H1 (cell line): Measurements from ENCODE around the gene LPP. TPM values are rescaled to one million over a fixed set of nuclear protein-coding genes. Genes with fewer than 3 reads are reported as not detected.

ENCODE experiments used
- CTCF ChIA-PET: fragments of 300-600 bp; sonication (Branson Sonifier 250); formaldehyde crosslinking; loops from one replicate; lab custom pipeline; 2021; ENCODE audit not compliant: partially characterized antibody; lab: Charles Lee
- POLR2A ChIA-PET: fragments of 300-600 bp; sonication (Branson Sonifier 250); formaldehyde crosslinking; loops from one replicate; lab custom pipeline; 2021; ENCODE audit warnings: inconsistent platforms; ENCODE audit not compliant: partially characterized antibody; lab: Charles Lee
- DNase-seq, 2 experiments: peaks; one replicate each; pipeline versions ENCODE4 v3.0.0 to v3.0.0-alpha.2; 2010 to 2022; ENCODE audit warnings: low spot score in 2 of 2, low read depth in 1 of 2, mixed read lengths in 1 of 2
- FAIRE-seq: peaks from 2 replicates; lab custom pipeline; 2011; peaks lifted over from hg19 to GRCh38; lab: Jason Lieb, UNC
- H2AFZ ChIP-seq: 2 replicates; pipeline ENCODE4 v1.8.1; 2012; ENCODE audit warnings: low read length, inconsistent platforms
- H2AK5ac ChIP-seq: 2 replicates; pipeline ENCODE4 v1.6.1; 2013; ENCODE audit warnings: low read depth, low read length
- H2BK120ac ChIP-seq: replicated peaks from 2 replicates; pipeline ENCODE3; 2013; ENCODE audit warnings: low read depth, low read length, inconsistent platforms
- H2BK12ac ChIP-seq: 2 replicates; pipeline ENCODE4 v1.6.1; 2013; ENCODE audit warnings: low read depth, low read length
- H2BK15ac ChIP-seq: 2 replicates; pipeline ENCODE4 v1.6.1; 2013; ENCODE audit warnings: low read length
- H2BK20ac ChIP-seq: 2 replicates; pipeline ENCODE4 v1.6.1; 2013; ENCODE audit warnings: low read length
- H2BK5ac ChIP-seq: 2 replicates; pipeline ENCODE4 v1.6.1; 2013; ENCODE audit warnings: low read depth, low read length
- H3K14ac ChIP-seq: 2 replicates; pipeline ENCODE4 v1.6.1; 2013; ENCODE audit warnings: inconsistent platforms; ENCODE audit not compliant: insufficient read length
- H3K18ac ChIP-seq: 2 replicates; pipeline ENCODE4 v1.6.1; 2013; ENCODE audit warnings: low read length; ENCODE audit errors: extremely low read depth
- H3K23ac ChIP-seq: 2 replicates; pipeline ENCODE4 v1.6.1; 2013; ENCODE audit warnings: inconsistent platforms; ENCODE audit not compliant: insufficient read length
- H3K23me2 ChIP-seq: 2 replicates; pipeline ENCODE4 v1.6.1; 2013; ENCODE audit warnings: low read depth, low read length
- H3K27ac ChIP-seq: 2 replicates; pipeline ENCODE4 v1.6.1; 2011; ENCODE audit warnings: low read depth, low read length, inconsistent platforms
- H3K27me3 ChIP-seq, 4 experiments: replicated peaks in 1 of 4; 1 replicate in 1 of 4; 2 replicates in 3 of 4; pipeline versions ENCODE4 v1.6.1 to v1.8.1; 2011 to 2013; ENCODE audit warnings: low read length in 3 of 4, mild to moderate bottlenecking in 3 of 4, inconsistent platforms in 2 of 4, mixed read lengths in 2 of 4, moderate library complexity in 1 of 4; ENCODE audit not compliant: control insufficient read depth in 3 of 4, insufficient read depth in 3 of 4; ENCODE audit errors: extremely low read depth in 1 of 4
- H3K36me3 ChIP-seq, 4 experiments: 2 replicates each; pipeline versions ENCODE4 v1.6.1 to v1.8.1; 2011 to 2013; ENCODE audit warnings: mild to moderate bottlenecking in 4 of 4, low read length in 3 of 4, moderate library complexity in 2 of 4, control low read depth in 1 of 4, inconsistent platforms in 1 of 4; ENCODE audit not compliant: insufficient read depth in 4 of 4, control insufficient read depth in 2 of 4
- H3K4ac ChIP-seq: replicated peaks from 2 replicates; pipeline ENCODE3; 2013; ENCODE audit warnings: low read length, low read depth, mixed read lengths, inconsistent platforms; ENCODE audit not compliant: insufficient read length
- H3K4me1 ChIP-seq, 4 experiments: replicated peaks in 1 of 4; 1 replicate in 1 of 4; 2 replicates in 3 of 4; pipeline versions ENCODE4 v1.6.1 to v1.8.1; 2011 to 2013; ENCODE audit warnings: low read length in 3 of 4, inconsistent platforms in 2 of 4, mixed read lengths in 1 of 4; ENCODE audit not compliant: insufficient read depth in 4 of 4, control insufficient read depth in 3 of 4
- H3K4me2 ChIP-seq, 2 experiments: 2 replicates each; pipeline versions ENCODE4 v1.6.1 to v1.8.1; 2011 to 2013; ENCODE audit warnings: low read depth in 2 of 2, low read length in 2 of 2, control low read depth in 1 of 2, inconsistent platforms in 1 of 2, mild to moderate bottlenecking in 1 of 2; ENCODE audit not compliant: insufficient read depth in 1 of 2
- H3K4me3 ChIP-seq, 4 experiments: fragments of 200-600, 300-600 bp in 1 of 4; sonication (generic), shearing (Covaris generic), sonication (Bioruptor Twin) in 1 of 4; 2 replicates each; pipeline versions ENCODE4 v1.5.1 to v1.8.1; 2011 to 2016; ENCODE audit warnings: low read length in 4 of 4, low read depth in 3 of 4, control low read depth in 2 of 4, inconsistent platforms in 2 of 4, mild to moderate bottlenecking in 2 of 4, mixed read lengths in 1 of 4, moderate library complexity in 1 of 4; ENCODE audit not compliant: insufficient read depth in 2 of 4; ENCODE audit errors: extremely low read depth in 1 of 4
- H3K56ac ChIP-seq: replicated peaks from 2 replicates; pipeline ENCODE3; 2013; ENCODE audit warnings: low read depth, mild to moderate bottlenecking, mixed read lengths, low read length, inconsistent platforms; ENCODE audit not compliant: insufficient read length
- H3K79me1 ChIP-seq: 2 replicates; pipeline ENCODE4 v1.6.1; 2013; ENCODE audit warnings: low read depth, low read length, control low read depth
- H3K79me2 ChIP-seq, 2 experiments: 2 replicates each; pipeline versions ENCODE4 v1.6.1 to v1.8.1; 2012 to 2013; ENCODE audit warnings: low read length in 2 of 2, mild to moderate bottlenecking in 2 of 2, inconsistent platforms in 1 of 2; ENCODE audit not compliant: insufficient read depth in 2 of 2, control insufficient read depth in 1 of 2
- H3K9ac ChIP-seq, 4 experiments: replicated peaks in 1 of 4; 1 replicate in 1 of 4; 2 replicates in 3 of 4; pipeline versions ENCODE4 v1.6.1 to v1.8.1; 2011 to 2013; ENCODE audit warnings: low read depth in 3 of 4, low read length in 3 of 4, control low read depth in 2 of 4, mild to moderate bottlenecking in 2 of 4, moderate library complexity in 2 of 4, inconsistent platforms in 1 of 4; ENCODE audit errors: extremely low read depth in 1 of 4
- H3K9me3 ChIP-seq, 2 experiments: 2 replicates each; pipeline versions ENCODE4 v1.6.1 to v1.8.1; 2012 to 2013; ENCODE audit warnings: mild to moderate bottlenecking in 2 of 2, moderate library complexity in 2 of 2, control low read depth in 1 of 2, inconsistent platforms in 1 of 2, low read depth in 1 of 2, low read length in 1 of 2, mixed read lengths in 1 of 2; ENCODE audit not compliant: insufficient read depth in 2 of 2
- H4K20me1 ChIP-seq, 2 experiments: replicated peaks in 1 of 2; 2 replicates each; pipeline versions ENCODE3 to v1.8.1; 2011 to 2013; ENCODE audit warnings: inconsistent platforms in 2 of 2, low read length in 2 of 2, mild to moderate bottlenecking in 1 of 2; ENCODE audit not compliant: insufficient read depth in 2 of 2, control insufficient read depth in 1 of 2
- H4K5ac ChIP-seq: 2 replicates; pipeline ENCODE4 v1.6.1; 2013; ENCODE audit warnings: low read length, low read depth, mixed read lengths, inconsistent platforms; ENCODE audit not compliant: insufficient read length
- H4K8ac ChIP-seq: 2 replicates; pipeline ENCODE4 v1.8.0; 2013; ENCODE audit warnings: mild to moderate bottlenecking, moderate library complexity, low read length, inconsistent platforms; ENCODE audit not compliant: insufficient read depth; ENCODE audit errors: extremely low read depth
- H4K91ac ChIP-seq: replicated peaks from 2 replicates; pipeline ENCODE3; 2013; ENCODE audit warnings: low read length, mixed read lengths, inconsistent platforms; ENCODE audit not compliant: insufficient read length
- ATF3 ChIP-seq: IDR thresholded peaks from 2 replicates; pipeline ENCODE4 v1.6.1; 2011; ENCODE audit warnings: low read depth, mild to moderate bottlenecking, low read length; ENCODE audit not compliant: insufficient read depth
- CBX5 ChIP-seq: fragments of 300-800, 300-1000 bp; sonication (generic); IDR thresholded peaks from 2 replicates; pipeline ENCODE4 v1.7.1; 2016; ENCODE audit warnings: antibody characterized with exemption, low read length, low read depth
- E2F6 ChIP-seq: IDR thresholded peaks from 2 replicates; pipeline ENCODE4 v1.6.1; 2012; ENCODE audit warnings: inconsistent platforms
- GABPA ChIP-seq: IDR thresholded peaks from 2 replicates; pipeline ENCODE4 v1.6.1; 2011; ENCODE audit warnings: mild to moderate bottlenecking, low read length, moderate library complexity, borderline replicate concordance; ENCODE audit not compliant: insufficient read depth
- NANOG ChIP-seq: IDR thresholded peaks from 2 replicates; pipeline ENCODE4 v1.6.1; 2011; ENCODE audit warnings: low read length, low read depth, mild to moderate bottlenecking, inconsistent platforms; ENCODE audit not compliant: insufficient read depth, poor library complexity, severe bottlenecking
- PHF8 ChIP-seq: fragments of 200-600 bp; sonication (generic); conservative IDR thresholded peaks from 2 replicates; pipeline ENCODE4 v1.7.1; 2012; ENCODE audit warnings: low read depth, mild to moderate bottlenecking, inconsistent platforms, low read length, moderate library complexity
- TAF1 ChIP-seq: IDR thresholded peaks from 2 replicates; pipeline ENCODE4 v1.6.1; 2011; ENCODE audit warnings: mild to moderate bottlenecking, low read depth, low read length
- TEAD4 ChIP-seq: IDR thresholded peaks from 2 replicates; pipeline ENCODE4 v1.6.1; 2012; ENCODE audit warnings: low read depth, low read length, inconsistent platforms, mixed read lengths
- WGBS, 2 experiments: shearing (Covaris generic) in 1 of 2; methylation state at CpG; one replicate each; pipeline versions ENCODE4 v1.1.6 to v1.1.7; 2013 to 2015; ENCODE audit warnings: low lambda C conversion rate in 2 of 2, mixed read lengths in 2 of 2, inconsistent platforms in 1 of 2, low coverage in 1 of 2, missing lambda C conversion rate in 1 of 2; ENCODE audit not compliant: insufficient replicate concordance in 2 of 2, insufficient coverage in 1 of 2, insufficient read length in 1 of 2; ENCODE audit errors: extremely low coverage in 1 of 2, missing lambda C conversion rate in 1 of 2; 5-methylcytosine and 5-hydroxymethylcytosine counted together
- polyA plus RNA-seq, 7 experiments: library from polyadenylated mRNA; depleted of rRNA in 3 of 7; stranded (reverse) in 5 of 7; unstranded in 2 of 7; fragments of >200 nt in 5 of 7; fragments of 200-250 nt in 2 of 7; gene quantifications; 1 replicate in 5 of 7; 2 replicates in 1 of 7; 4 replicates in 1 of 7; pipeline versions ENCODE4 v1.2.1 to v1.2.3, GENCODE V29; 2011 to 2013; ENCODE audit warnings: missing spikeins in 2 of 7, mixed read lengths in 2 of 7
- total RNA-seq: library from RNA; stranded (reverse); fragmentation: NEBNext Ultra II Directional; extraction: Animal tissue kit (Norgen Biotek cat#: 25700); gene quantifications from 2 replicates; pipeline ENCODE4 v1.2.1, GENCODE V29; 2021

LPP gene
- total and polyA plus RNA-seq, 2 of the 8 experiments (the other 6 are each of a cell fraction or from before 2014, with no cell fraction given): 10.0 to 53.3 TPM

- Histone ChIP-seq H3K4ac (no peak overlapping the region), H3K4me2 (no peak overlapping the region), H3K9me3 (no peaks in the 10 kb centered on the region), H2BK15ac (no peak overlapping the region), H3K36me3 (no peaks in the 10 kb centered on the region), H4K20me1 (no peaks in the 10 kb centered on the region), H3K18ac (no peak overlapping the region), H3K23ac (no peak overlapping the region), H3K4me3 (no peak overlapping the region), H4K8ac (no peak overlapping the region), H2BK120ac (no peak overlapping the region), H3K27ac (no peak overlapping the region), H3K4me1 (no peaks in the 10 kb centered on the region; a peak in 1 of 7 replicates), H2BK20ac (no peak overlapping the region), H3K79me2 (no peaks in the 10 kb centered on the region), H2AFZ (no peak overlapping the region), H3K23me2 (no peaks in the 10 kb centered on the region), H3K14ac (no peak overlapping the region), H4K91ac (no peak overlapping the region), H4K5ac (no peak overlapping the region), H2BK5ac (no peak overlapping the region), H3K56ac (no peak overlapping the region), H3K27me3 (no peaks in the 10 kb centered on the region), H2AK5ac (no peak overlapping the region), H3K79me1 (no peaks in the 10 kb centered on the region), H2BK12ac (no peak overlapping the region), H3K9ac (no peak overlapping the region)
- CTCF ChIA-PET: no interaction called here
- FAIRE-seq: no peak
- TF ChIP-seq CBX5: no peak
- no peak for TF ChIP-seq GABPA
- TF ChIP-seq ATF3: no peak
- no peak for TF ChIP-seq TAF1
- no peak for TF ChIP-seq TEAD4
- no peak for TF ChIP-seq NANOG
- TF ChIP-seq E2F6: no peak
- TF ChIP-seq PHF8: no peak
- POLR2A ChIA-PET: no interaction called here
- DNase-seq: no peak
- 100% methylated on average over 1 of the region's 1 CpG; no CpG with 5 or more reads in 1 of the 2 experiments for WGBS, 2 experiments
These were observed 281.3 kb downstream of the LPP start for GRCh38 chr3:188435266-188435665.
